Esophagus muscularis mucosa (tissue), 4 donors: ENCODE measurements around the gene DPYSL3. TPM values are rescaled to one million over a fixed set of nuclear protein-coding genes. Genes with fewer than 3 reads are reported as not detected.

Experiments
- DNase-seq: peaks from one replicate; pipeline ENCODE4 v3.0.0-alpha.2; 2017; ENCODE audit errors: extremely low spot score
- H3K27ac ChIP-seq, 4 donors: fragments of 200-600 bp; sonication (generic); replicated peaks in 1 of 4; 1 replicate in 3 of 4; 2 replicates in 1 of 4; pipeline ENCODE4 v1.5.1; 2016 to 2019; ENCODE audit warnings: mild to moderate bottlenecking in 1 of 4
- H3K27me3 ChIP-seq, 4 donors: fragments of 200-600 bp; sonication (generic); one replicate each; pipeline versions ENCODE4 v1.5.1 to v1.6.0; 2016 to 2019
- H3K36me3 ChIP-seq, 4 donors: fragments of 200-600 bp; sonication (generic); one replicate each; pipeline ENCODE4 v1.5.1; 2016 to 2019
- H3K4me1 ChIP-seq, 4 donors: fragments of 200-600 bp; sonication (generic); one replicate each; pipeline ENCODE4 v1.5.1; 2016 to 2019
- H3K4me3 ChIP-seq, 4 donors: fragments of 200-600 bp; sonication (generic); 1 replicate in 2 of 4; 2 replicates in 2 of 4; pipeline ENCODE4 v1.5.1; 2016 to 2019; ENCODE audit warnings: mild to moderate bottlenecking in 4 of 4, moderate library complexity in 1 of 4
- H3K9me3 ChIP-seq, 4 donors: fragments of 200-600 bp; sonication (generic); 1 replicate in 3 of 4; 2 replicates in 1 of 4; pipeline ENCODE4 v1.5.1; 2016 to 2019
- CTCF ChIP-seq, 3 experiments: fragments of 200-600 bp in 2 of 3; fragments of 450-650 bp in 1 of 3; sonication (generic) in 2 of 3; IDR thresholded peaks; one replicate each; pipeline ENCODE4 v1.5.1; 2017 to 2019; ENCODE audit warnings: antibody characterized with exemption in 3 of 3, mild to moderate bottlenecking in 2 of 3, moderate library complexity in 1 of 3
- EP300 ChIP-seq: sonication (generic); formaldehyde crosslinking; IDR thresholded peaks from one replicate; pipeline ENCODE4 v1.6.1; 2017; ENCODE audit warnings: antibody characterized with exemption
- POLR2A ChIP-seq: fragments of 450-650 bp; IDR thresholded peaks from one replicate; pipeline ENCODE4 v1.6.1; 2017; ENCODE audit warnings: antibody characterized with exemption, moderate library complexity, mild to moderate bottlenecking, low read depth
- POLR2AphosphoS5 ChIP-seq, 2 donors: sonication (generic); formaldehyde crosslinking; IDR thresholded peaks; one replicate each; pipeline ENCODE4 v1.6.1; 2017; ENCODE audit warnings: antibody characterized with exemption in 2 of 2
- WGBS: methylation state at CpG from one replicate; pipeline ENCODE4 v1.1.5; 2018; 5-methylcytosine and 5-hydroxymethylcytosine counted together
- intact Hi-C: fragments of 100-400 bp; cut with DNase I; formaldehyde crosslinking; loops from one replicate; pipeline ENCODE4 v1.15.1; 2023
- total RNA-seq, 4 donors: library from RNA; depleted of rRNA; stranded (reverse); fragments of >200 nt; gene quantifications; one replicate each; pipeline versions ENCODE4 v1.1.0 to v1.2.1, GENCODE V29; 2016

Gene DPYSL3
- total RNA-seq, 4 donors from 2014 or later: 295 to 449 (median 378) TPM

GRCh38 chr5:147464211-147464610, 45.7 kb downstream of the DPYSL3 start:
- no peak overlapping the region for H3K4me3 ChIP-seq
- intact Hi-C loops: loop anchor here (10.0 kb wide), 1 partner anchor 239 kb away; no protein-coding TSS in a partner anchor
- no peaks in the 10 kb centered on the region for H3K36me3 ChIP-seq
- H3K27ac ChIP-seq: peak overlapping the region in 1 of 4 donors; percentile 17
- H3K27me3 ChIP-seq: no peaks in the 10 kb centered on the region
- no peak for DNase-seq
- WGBS: 81% methylated on average over 5 of the region's 5 CpGs
- no peaks in the 10 kb centered on the region for H3K9me3 ChIP-seq
- TF ChIP-seq POLR2AphosphoS5 (IDR thresholded peaks at IDR 0.05): no peak
- peak; percentile 29 to 54 (median 32) for TF ChIP-seq CTCF (IDR thresholded peaks at IDR 0.05)
- H3K4me1 ChIP-seq: peaks cover 0 to 51% (median 39%) of the 10 kb centered on the region in 4 donors

- TF ChIP-seq CTCF (IDR thresholded peaks at IDR 0.05): no peak
- TF ChIP-seq POLR2A: no peak
- no peak for TF ChIP-seq POLR2AphosphoS5 (IDR thresholded peaks at IDR 0.05)
- TF ChIP-seq EP300: no peak
- Histone ChIP-seq H3K9me3 (no peaks in the 10 kb centered on the region), H3K27me3 (no peaks in the 10 kb centered on the region), H3K36me3 (no peaks in the 10 kb centered on the region), H3K4me3 (no peak overlapping the region), H3K27ac (no peak overlapping the region), H3K4me1 (peaks cover 0 to 58% (median 40%) of the 10 kb centered on the region in 4 donors)
- 100% methylated on average over 1 of the region's 1 CpG for WGBS
- DNase-seq: no peak
- intact Hi-C loops: loop anchor here (10.0 kb wide), 1 partner anchor 237 kb away; no protein-coding TSS in a partner anchor
These were observed 48.0 kb downstream of the DPYSL3 start for GRCh38 chr5:147461915-147462314.

- Histone ChIP-seq H3K27me3 (no peaks in the 10 kb centered on the region), H3K4me1 (peaks cover 8 to 58% (median 40%) of the 10 kb centered on the region in 4 donors), H3K4me3 (no peak overlapping the region), H3K36me3 (no peaks in the 10 kb centered on the region), H3K9me3 (no peaks in the 10 kb centered on the region), H3K27ac (peak overlapping the region; percentile 95 to 99 (median 98))
- 100% methylated on average over 2 of the region's 2 CpGs for WGBS
- TF ChIP-seq POLR2AphosphoS5 (IDR thresholded peaks at IDR 0.05): no peak
- TF ChIP-seq POLR2A: no peak
- TF ChIP-seq EP300: no peak
- TF ChIP-seq CTCF (IDR thresholded peaks at IDR 0.05): no peak
- intact Hi-C loops: loop anchor here (10.0 kb wide), 1 partner anchor 236 kb away; no protein-coding TSS in a partner anchor
- no peak for DNase-seq
These were observed 49.5 kb downstream of the DPYSL3 start for GRCh38 chr5:147460380-147460779.

DNA sequence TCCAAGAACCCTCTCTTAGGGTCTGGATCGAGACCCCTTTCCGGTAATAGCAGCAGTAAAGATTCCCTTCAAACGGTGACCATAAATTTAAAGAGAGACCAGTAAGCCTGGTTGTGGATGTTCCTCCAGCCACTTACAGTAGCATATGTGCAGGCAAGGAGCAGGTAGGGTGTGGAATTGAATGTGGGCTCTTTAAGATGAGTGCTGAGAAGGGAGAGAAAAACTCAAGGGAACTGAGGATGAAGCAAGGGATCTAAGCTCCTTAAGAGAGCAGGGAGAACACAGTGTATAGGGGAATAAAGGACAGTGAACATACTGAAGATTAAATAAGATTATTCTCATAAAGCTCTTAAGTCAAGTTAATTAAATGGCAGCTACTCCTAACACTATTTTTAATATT, 51.3 kb downstream of the DPYSL3 start:
- peak overlapping the region; percentile 95 to 99 (median 98) for H3K27ac ChIP-seq
- no peak for DNase-seq
- no peaks in the 10 kb centered on the region for H3K9me3 ChIP-seq
- H3K27me3 ChIP-seq: no peaks in the 10 kb centered on the region
- whole genome bisulfite sequencing: 97% methylated on average over 3 of the region's 3 CpGs
- no peak for TF ChIP-seq CTCF (IDR thresholded peaks at IDR 0.05)
- TF ChIP-seq EP300: no peak
- no peak for TF ChIP-seq POLR2A
- H3K36me3 ChIP-seq: no peaks in the 10 kb centered on the region
- peaks cover 21 to 66% (median 44%) of the 10 kb centered on the region in 4 donors for H3K4me1 ChIP-seq
- H3K4me3 ChIP-seq: no peak overlapping the region
- intact Hi-C loops: no loop called here

DNA sequence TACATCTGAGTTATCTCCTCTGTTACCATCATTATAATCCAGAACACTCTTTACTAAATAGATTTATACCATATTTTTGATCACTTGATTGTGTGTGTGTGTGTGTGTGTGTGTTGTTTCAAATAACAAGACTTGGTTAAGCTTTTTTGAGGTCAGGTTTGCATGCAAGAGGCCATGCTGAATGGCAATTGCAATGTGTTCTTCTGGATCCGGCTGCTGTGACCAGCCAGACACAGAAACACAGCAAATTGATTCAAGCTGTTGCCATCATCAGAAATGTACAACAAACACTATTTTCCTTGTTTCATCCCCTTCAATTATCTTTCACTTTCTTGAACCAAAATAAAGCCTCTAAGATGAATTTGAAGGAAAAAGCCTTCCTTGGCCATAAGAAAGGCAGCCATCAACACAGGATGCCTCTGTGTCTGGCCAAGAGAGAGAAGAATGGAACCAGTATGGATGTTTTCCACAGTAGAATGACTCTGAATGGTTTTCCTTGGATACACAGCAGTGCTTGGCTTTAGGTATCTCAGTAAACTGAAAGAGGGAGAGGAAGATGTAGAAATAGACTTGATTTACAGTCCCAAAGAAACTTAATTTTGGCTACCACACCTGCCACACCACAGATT, 53.9 kb downstream of the DPYSL3 start:
- TF ChIP-seq CTCF (IDR thresholded peaks at IDR 0.05): no peak
- no peak for TF ChIP-seq EP300
- TF ChIP-seq POLR2A: no peak
- TF ChIP-seq POLR2AphosphoS5 (IDR thresholded peaks at IDR 0.05): no peak
- Histone ChIP-seq H3K4me3 (peak overlapping the region in 2 of 4 donors; percentile 93), H3K4me1 (peaks cover 31 to 69% (median 52%) of the 10 kb centered on the region in 4 donors), H3K27ac (peak overlapping the region; percentile 95 to 99 (median 98)), H3K36me3 (no peaks in the 10 kb centered on the region), H3K27me3 (no peaks in the 10 kb centered on the region), H3K9me3 (no peaks in the 10 kb centered on the region)
- WGBS: 60% methylated on average over 1 of the region's 1 CpG
- no peak for DNase-seq
- intact Hi-C loops: loop anchor here (2.0 kb wide), 1 partner anchor 53 kb away; no protein-coding TSS in a partner anchor
